HUES6 (cell line): ENCODE measurements around the gene B4GALT2.

Source experiments
- H3K27ac ChIP-seq: 2 replicates; pipeline ENCODE4 v1.7.0; 2013; ENCODE audit warnings: low read depth, mild to moderate bottlenecking, low read length, inconsistent platforms
- H3K27me3 ChIP-seq: 2 replicates; pipeline ENCODE4 v1.6.1; 2013; ENCODE audit warnings: low read length; ENCODE audit not compliant: control insufficient read depth, insufficient read depth
- H3K36me3 ChIP-seq: 2 replicates; pipeline ENCODE4 v1.6.1; 2013; ENCODE audit warnings: low read length; ENCODE audit not compliant: control insufficient read depth, insufficient read depth
- H3K4me1 ChIP-seq: 2 replicates; pipeline ENCODE4 v1.6.1; 2013; ENCODE audit warnings: low read length; ENCODE audit not compliant: control insufficient read depth, insufficient read depth
- H3K4me3 ChIP-seq: 2 replicates; pipeline ENCODE4 v1.5.1; 2013; ENCODE audit warnings: low read depth, low read length
- H3K9ac ChIP-seq: one replicate; pipeline ENCODE4 v1.6.1; 2013; ENCODE audit warnings: mild to moderate bottlenecking, low read length
- H3K9me3 ChIP-seq: 2 replicates; pipeline ENCODE4 v1.6.1; 2013; ENCODE audit warnings: low read depth, low read length; ENCODE audit not compliant: control insufficient read depth, insufficient read depth

Gene B4GALT2

DNA sequence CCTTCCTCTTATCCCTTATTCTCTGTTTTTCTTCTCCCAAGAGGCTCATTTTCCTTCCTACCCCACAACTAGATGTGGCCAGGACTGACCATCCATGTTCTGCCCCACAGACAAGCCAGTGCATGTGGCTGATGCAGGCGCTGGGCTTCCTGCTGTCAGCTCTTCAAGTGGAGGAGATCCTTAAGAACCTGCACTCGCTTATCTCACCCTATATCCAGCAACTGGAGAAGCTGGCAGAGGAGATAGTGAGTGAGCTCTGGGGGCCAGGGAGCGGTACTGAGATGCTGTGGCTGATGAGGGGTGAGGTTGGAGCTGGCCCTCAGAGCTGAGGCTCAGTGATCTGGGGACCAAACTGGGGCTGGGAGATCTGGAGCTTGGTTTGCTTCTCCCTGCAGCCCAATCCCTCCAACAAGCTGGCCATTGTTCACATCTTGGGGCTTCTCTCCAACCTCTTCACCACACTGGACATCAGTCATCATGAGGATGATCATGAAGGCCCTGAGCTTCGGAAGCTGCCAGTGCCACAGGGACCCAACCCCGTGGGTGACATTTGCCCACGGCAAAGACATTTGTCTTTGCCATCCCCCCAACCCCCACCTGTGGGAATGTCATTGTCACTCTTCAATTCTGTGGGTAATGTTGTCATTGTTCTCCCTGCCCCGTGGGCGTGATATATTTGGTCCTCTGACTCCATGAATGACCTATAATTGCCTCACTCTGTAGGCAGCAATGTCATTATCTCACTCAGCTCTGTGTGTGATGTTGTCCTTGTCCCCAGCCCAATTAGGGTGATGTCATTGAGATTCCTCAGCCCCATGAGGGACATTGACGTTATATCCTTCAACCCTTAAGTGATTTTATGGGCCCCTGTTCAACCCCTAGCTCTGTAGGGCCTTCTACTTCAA is 20.4 kb upstream of the B4GALT2 start:
- Histone ChIP-seq H3K4me3 (no peak overlapping the region), H3K4me1 (no peaks in the 10 kb centered on the region), H3K9me3 (no peaks in the 10 kb centered on the region), H3K27ac (no peak overlapping the region), H3K9ac (no peak overlapping the region), H3K36me3 (peaks cover 42% of the 10 kb centered on the region), H3K27me3 (no peaks in the 10 kb centered on the region)

GRCh38 chr1:43960798-43961197 is 18.2 kb upstream of the B4GALT2 start:
- peaks cover 42% of the 10 kb centered on the region for H3K36me3 ChIP-seq
- no peaks in the 10 kb centered on the region for H3K9me3 ChIP-seq
- no peak overlapping the region for H3K9ac ChIP-seq
- no peaks in the 10 kb centered on the region for H3K27me3 ChIP-seq
- no peaks in the 10 kb centered on the region for H3K4me1 ChIP-seq
- no peak overlapping the region for H3K27ac ChIP-seq
- H3K4me3 ChIP-seq: no peak overlapping the region

GRCh38 chr1:43961692-43962091 is 17.3 kb upstream of the B4GALT2 start:
- no peak overlapping the region for H3K27ac ChIP-seq
- no peaks in the 10 kb centered on the region for H3K4me1 ChIP-seq
- H3K4me3 ChIP-seq: no peak overlapping the region
- no peaks in the 10 kb centered on the region for H3K9me3 ChIP-seq
- H3K27me3 ChIP-seq: no peaks in the 10 kb centered on the region
- H3K36me3 ChIP-seq: peaks cover 38% of the 10 kb centered on the region
- no peak overlapping the region for H3K9ac ChIP-seq

GRCh38 chr1:43962324-43962723 is 16.7 kb upstream of the B4GALT2 start:
- Histone ChIP-seq H3K4me3 (no peak overlapping the region), H3K36me3 (peaks cover 33% of the 10 kb centered on the region), H3K27me3 (no peaks in the 10 kb centered on the region), H3K27ac (no peak overlapping the region), H3K9me3 (no peaks in the 10 kb centered on the region), H3K4me1 (no peaks in the 10 kb centered on the region), H3K9ac (no peak overlapping the region)

DNA sequence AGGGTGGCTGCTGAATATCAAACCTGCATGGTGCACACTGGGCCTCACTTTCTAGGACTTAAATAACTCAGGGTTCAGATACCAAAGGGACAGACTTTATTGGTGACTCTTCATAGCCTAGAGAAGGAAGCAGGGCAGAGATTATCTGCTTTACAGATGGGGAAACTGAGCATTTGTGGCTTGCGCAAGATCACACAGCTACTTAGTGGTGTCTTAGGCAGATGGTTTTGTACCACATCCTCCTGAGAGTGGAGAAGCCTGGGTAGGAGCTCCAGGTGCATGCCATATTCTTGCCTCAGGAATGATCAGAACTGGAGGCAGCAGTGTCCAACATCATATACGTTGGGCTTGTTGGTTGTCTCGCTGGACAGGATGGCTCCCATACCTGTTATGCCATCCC is 16.0 kb upstream of the B4GALT2 start:
- no peak overlapping the region for H3K27ac ChIP-seq
- no peaks in the 10 kb centered on the region for H3K4me1 ChIP-seq
- no peak overlapping the region for H3K9ac ChIP-seq
- H3K36me3 ChIP-seq: peaks cover 26% of the 10 kb centered on the region
- H3K27me3 ChIP-seq: no peaks in the 10 kb centered on the region
- H3K4me3 ChIP-seq: no peak overlapping the region
- no peaks in the 10 kb centered on the region for H3K9me3 ChIP-seq

GRCh38 chr1:43963890-43964289 is 15.1 kb upstream of the B4GALT2 start:
- H3K27me3 ChIP-seq: no peaks in the 10 kb centered on the region
- H3K9ac ChIP-seq: no peak overlapping the region
- H3K36me3 ChIP-seq: peaks cover 18% of the 10 kb centered on the region
- no peaks in the 10 kb centered on the region for H3K4me1 ChIP-seq
- no peaks in the 10 kb centered on the region for H3K9me3 ChIP-seq
- H3K27ac ChIP-seq: no peak overlapping the region
- no peak overlapping the region for H3K4me3 ChIP-seq

- no peaks in the 10 kb centered on the region for H3K27me3 ChIP-seq
- peaks cover 11% of the 10 kb centered on the region for H3K36me3 ChIP-seq
- H3K27ac ChIP-seq: no peak overlapping the region
- H3K4me1 ChIP-seq: no peaks in the 10 kb centered on the region
- no peak overlapping the region for H3K9ac ChIP-seq
- H3K9me3 ChIP-seq: no peaks in the 10 kb centered on the region
- H3K4me3 ChIP-seq: no peak overlapping the region
Observed at GRCh38 chr1:43965316-43965715, 13.7 kb upstream of the B4GALT2 start.

DNA sequence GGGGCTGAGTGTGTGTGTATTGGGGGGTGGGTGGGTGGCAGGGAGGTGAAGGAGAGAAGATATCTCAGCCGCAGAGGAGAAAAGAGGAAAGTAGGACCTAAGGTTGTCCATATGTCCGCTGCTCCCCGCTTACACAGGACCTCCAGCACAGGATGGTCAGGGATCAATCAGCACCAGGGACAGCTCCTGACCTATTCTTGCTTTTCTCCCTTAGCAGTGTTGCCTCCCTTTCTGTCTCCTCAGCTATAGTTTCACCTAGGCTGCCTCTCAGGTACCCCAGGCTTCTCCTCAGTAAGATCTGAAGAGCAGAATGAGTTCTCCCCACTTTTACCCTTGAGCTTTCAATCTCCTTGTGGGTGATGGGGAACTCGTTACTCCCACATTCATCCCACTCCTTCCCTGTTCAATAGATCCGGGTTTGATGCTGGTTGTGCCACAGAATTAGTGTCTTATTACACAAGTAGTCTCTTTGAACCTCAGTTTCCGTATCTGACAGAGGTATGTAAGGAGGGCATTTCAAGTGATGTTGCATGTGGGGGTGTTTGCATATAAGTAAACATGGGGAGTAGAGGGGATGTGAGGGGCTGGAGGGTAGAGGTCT is 10.6 kb upstream of the B4GALT2 start:
- no peak overlapping the region for H3K9ac ChIP-seq
- H3K27me3 ChIP-seq: no peaks in the 10 kb centered on the region
- peaks cover 5% of the 10 kb centered on the region; the same call in 1 of the 2 replicates for H3K4me1 ChIP-seq
- H3K36me3 ChIP-seq: peaks cover 24% of the 10 kb centered on the region
- H3K4me3 ChIP-seq: no peak overlapping the region
- no peak overlapping the region for H3K27ac ChIP-seq
- no peaks in the 10 kb centered on the region for H3K9me3 ChIP-seq

DNA sequence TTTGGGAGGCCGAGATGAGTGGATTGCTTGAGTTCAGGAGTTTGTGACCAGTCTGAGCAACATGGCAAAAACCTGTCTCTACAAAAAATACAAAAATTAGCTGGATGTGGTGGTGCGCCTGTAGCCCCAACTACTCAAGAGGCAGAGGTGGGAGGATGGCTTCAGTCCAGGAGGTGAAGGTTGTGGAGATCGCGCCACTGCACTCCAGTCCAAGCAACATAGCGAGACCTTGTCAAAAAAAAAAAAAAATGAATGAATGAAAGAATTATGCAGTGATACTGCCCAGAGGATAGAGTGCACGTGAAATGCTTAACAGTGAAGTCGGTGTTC is 9.6 kb upstream of the B4GALT2 start:
- Histone ChIP-seq H3K36me3 (peaks cover 24% of the 10 kb centered on the region), H3K4me1 (peaks cover 12% of the 10 kb centered on the region; the same call in 1 of the 2 replicates), H3K4me3 (peak overlapping the region; percentile 51), H3K27ac (no peak overlapping the region), H3K9ac (no peak overlapping the region), H3K27me3 (no peaks in the 10 kb centered on the region), H3K9me3 (no peaks in the 10 kb centered on the region)

GRCh38 chr1:43969746-43970466 is 9.1 kb upstream of the B4GALT2 start, which contains the start of gene DPH2:
Gene DPH2, plus strand, starts transcription at chr1:43970010. Its CDS starts 166 bp downstream, at chr1:43970176.
- Histone ChIP-seq H3K27me3 (no peaks in the 10 kb centered on the region), H3K27ac (peak within 1 kb of the TSS; percentile 41; the same call in 1 of the 2 replicates), H3K4me3 (peak within 1 kb of the TSS; percentile 92), H3K36me3 (peaks cover 24% of the 10 kb centered on the region), H3K9ac (peak within 1 kb of the TSS; percentile 93), H3K9me3 (no peaks in the 10 kb centered on the region), H3K4me1 (peaks cover 12% of the 10 kb centered on the region; the same call in 1 of the 2 replicates)

DNA sequence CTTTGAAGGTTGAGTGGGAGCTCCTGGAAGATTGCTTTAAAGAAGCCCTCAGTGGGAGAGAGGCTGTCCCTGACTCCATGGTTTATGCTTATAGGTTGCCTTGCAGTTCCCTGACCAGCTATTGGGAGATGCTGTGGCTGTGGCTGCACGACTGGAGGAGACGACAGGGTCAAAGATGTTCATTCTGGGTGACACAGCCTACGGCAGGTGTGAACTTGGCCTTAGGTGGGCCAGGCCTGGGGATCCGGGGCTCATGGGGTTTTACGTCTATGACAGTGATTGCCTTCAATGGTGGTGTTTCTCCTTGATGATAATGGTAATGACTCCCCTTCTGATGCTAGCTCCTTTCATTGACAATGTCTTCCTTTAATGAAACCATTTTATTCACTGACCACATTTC is 8.5 kb upstream of the B4GALT2 start:
- H3K4me3 ChIP-seq: peak overlapping the region; percentile 92
- H3K4me1 ChIP-seq: peaks cover 13% of the 10 kb centered on the region; the same call in 1 of the 2 replicates
- no peaks in the 10 kb centered on the region for H3K27me3 ChIP-seq
- no peaks in the 10 kb centered on the region for H3K9me3 ChIP-seq
- no peak overlapping the region for H3K27ac ChIP-seq
- H3K9ac ChIP-seq: peak overlapping the region; percentile 93
- peaks cover 24% of the 10 kb centered on the region for H3K36me3 ChIP-seq
